GM12873 (cell line): Measurements from ENCODE around the gene SLFN5.

ENCODE experiments used
- CTCF ChIP-seq: IDR thresholded peaks from 2 replicates; pipeline ENCODE4 v1.5.1; 2012; ENCODE audit warnings: low read depth, mild to moderate bottlenecking, moderate library complexity, low read length, control low read depth; ENCODE audit not compliant: insufficient read depth; ENCODE audit errors: missing control alignments

The SLFN5 gene

GRCh38 chr17:35315971-35316370, 73.1 kb downstream of the SLFN5 start:
- TF ChIP-seq CTCF = no peak

- TF ChIP-seq CTCF = no peak
Observed at GRCh38 chr17:35322749-35323148, 79.9 kb downstream of the SLFN5 start.
